HG03460 (cell line): ENCODE data around the gene NR2F1-AS1.

Source experiments
- ATAC-seq: cut with Tn5 transposase; IDR thresholded peaks from one replicate; pipeline ENCODE4 v1.9.1; 2021; ENCODE audit not compliant: unreplicated experiment

The NR2F1-AS1 gene

GRCh38 chr5:93603793-93604643 is 23.0 kb upstream of the NR2F1-AS1 start:
- ATAC-seq: no peak

DNA sequence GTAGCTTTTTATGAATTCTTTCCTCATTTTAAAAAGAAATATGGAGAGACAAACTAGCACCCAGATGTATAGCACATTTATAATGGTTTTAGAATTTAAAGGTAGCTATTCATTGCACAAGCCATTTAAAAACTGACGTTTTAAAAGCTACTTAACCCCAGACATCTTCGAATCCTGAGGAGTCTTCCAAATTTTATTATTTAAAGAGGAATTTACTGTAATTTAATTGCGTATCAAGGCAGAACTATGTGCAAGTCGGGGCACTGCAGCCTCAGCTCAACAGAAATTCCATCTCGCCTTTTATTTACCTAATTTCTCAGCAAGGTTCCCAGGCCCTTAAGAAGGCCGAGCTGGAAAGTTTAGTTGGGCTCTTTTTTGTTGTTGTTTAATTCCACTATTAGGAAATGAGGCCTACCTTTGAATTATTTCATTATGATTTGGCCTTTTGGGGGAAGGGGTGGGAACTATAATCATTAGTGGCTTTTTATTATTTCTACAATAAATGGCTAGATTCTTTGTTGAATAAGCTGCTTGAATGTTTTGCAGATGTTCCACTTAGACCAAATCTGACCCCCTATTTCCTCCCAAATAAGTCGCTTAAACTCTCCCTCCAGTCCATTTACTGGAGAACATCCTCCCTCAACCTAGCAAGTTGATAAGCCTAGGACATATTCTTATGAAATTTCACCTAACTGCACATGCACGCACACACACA is 22.2 kb upstream of the NR2F1-AS1 start:
- ATAC-seq: no peak

- ATAC-seq: no peak
Measured at GRCh38 chr5:93602241-93603077, 21.4 kb upstream of the NR2F1-AS1 start.

GRCh38 chr5:93601802-93602155 is 20.8 kb upstream of the NR2F1-AS1 start:
- no peak for ATAC-seq

GRCh38 chr5:93601071-93601801 is 20.2 kb upstream of the NR2F1-AS1 start:
- ATAC-seq: no peak

- ATAC-seq: no peak
Measured at GRCh38 chr5:93600409-93601070, 19.5 kb upstream of the NR2F1-AS1 start.

DNA sequence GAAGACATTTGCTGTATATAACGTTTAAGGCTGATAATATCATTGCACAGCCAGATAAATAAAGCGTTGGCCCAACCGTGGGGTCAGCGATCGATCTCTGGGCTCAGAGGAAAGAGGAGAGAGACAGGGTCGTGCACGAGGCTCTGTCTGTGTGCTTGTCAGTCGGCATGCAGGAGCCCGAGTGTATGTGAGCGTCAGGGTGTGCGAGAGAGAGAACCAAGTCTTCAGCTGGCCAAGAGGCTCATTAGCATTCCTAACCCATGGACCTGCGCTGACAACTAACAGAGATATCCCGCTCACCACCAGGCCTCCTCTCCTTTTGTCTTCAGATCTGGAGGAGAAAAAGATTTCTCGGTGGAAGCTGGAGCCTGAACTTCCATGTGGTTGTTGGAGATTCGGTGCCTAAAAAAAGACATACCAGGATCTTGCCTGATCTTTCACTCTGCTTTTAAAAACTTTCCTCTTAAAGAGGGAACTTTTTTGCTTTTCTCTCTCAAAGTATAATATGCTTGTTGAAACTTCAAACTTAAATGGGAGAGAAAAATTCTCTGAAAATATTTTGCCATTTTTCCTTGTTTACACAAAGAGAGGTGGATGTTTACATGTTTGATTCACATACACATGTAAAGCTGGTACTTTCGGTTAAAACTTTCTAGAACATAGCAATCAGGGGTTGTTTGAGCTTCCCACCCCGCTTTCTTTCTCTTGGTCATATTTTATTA is 18.5 kb upstream of the NR2F1-AS1 start:
- no peak for ATAC-seq

DNA sequence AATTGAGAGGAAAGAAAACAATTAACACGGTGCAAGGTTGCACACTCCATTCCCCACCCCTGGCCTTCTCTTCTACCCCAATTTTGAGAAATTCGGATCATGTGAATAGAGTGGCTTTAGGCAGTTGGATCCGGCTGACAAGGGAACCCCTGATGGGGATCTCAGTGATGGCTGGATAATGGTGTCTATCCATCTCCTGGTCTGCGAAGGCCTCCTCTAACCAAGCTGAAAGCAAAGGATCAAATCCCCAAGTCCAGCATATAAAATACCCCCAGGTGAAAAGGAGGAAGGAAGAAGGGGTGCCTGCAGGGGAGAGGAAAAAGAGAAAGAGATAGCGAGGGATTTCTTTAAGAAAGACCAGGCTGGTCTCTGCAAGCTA is 18.0 kb upstream of the NR2F1-AS1 start:
- no peak for ATAC-seq

DNA sequence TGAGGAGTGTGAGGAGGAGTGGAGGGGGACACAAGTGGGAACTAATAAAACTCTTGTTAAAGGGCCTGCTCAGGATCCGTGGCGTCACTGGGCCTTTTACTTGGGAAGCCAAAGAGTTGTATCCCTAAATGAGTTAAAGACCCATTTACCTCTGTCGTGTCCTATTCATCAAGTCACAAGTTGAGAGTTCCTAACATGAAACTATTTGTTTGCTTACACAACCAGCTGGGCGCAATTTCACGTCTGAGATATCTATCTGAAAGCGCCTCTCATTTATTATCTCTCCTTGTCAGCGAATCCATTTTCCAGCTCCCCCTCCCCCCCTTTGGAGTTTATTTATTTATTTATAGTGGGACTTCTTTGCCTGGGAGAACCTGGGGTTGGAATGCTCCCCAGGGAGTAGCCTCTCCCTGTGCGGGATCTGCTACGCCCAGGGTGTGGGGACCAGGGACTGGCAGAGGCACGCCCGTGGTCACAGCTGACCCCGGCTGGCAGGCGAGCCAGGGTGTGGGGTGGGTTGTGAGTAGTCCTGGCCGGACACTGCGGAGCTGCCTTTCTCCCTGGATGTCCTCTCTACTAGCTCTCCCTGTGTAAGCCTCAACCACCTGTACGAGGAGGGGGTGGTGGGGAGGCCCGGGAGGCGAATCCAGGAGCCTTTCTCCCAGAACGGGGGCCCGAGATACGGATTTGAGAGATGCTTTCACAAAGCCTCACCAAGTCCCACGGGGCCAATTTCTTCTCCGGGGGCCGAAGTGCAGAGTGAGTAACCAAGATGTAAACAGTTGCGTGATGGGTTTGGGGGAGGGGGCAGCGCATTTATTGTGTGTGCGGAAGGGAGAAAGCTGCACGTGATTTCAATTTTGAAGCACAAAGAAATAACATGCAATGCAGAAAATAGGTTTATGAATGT is 17.3 kb upstream of the NR2F1-AS1 start:
- ATAC-seq: no peak

- no peak for ATAC-seq
Measured at GRCh38 chr5:93596676-93597490, 15.9 kb upstream of the NR2F1-AS1 start.

- ATAC-seq: no peak
Measured at GRCh38 chr5:93596310-93596675, 15.3 kb upstream of the NR2F1-AS1 start.

GRCh38 chr5:93595420-93596147 is 14.6 kb upstream of the NR2F1-AS1 start:
- ATAC-seq: no peak

DNA sequence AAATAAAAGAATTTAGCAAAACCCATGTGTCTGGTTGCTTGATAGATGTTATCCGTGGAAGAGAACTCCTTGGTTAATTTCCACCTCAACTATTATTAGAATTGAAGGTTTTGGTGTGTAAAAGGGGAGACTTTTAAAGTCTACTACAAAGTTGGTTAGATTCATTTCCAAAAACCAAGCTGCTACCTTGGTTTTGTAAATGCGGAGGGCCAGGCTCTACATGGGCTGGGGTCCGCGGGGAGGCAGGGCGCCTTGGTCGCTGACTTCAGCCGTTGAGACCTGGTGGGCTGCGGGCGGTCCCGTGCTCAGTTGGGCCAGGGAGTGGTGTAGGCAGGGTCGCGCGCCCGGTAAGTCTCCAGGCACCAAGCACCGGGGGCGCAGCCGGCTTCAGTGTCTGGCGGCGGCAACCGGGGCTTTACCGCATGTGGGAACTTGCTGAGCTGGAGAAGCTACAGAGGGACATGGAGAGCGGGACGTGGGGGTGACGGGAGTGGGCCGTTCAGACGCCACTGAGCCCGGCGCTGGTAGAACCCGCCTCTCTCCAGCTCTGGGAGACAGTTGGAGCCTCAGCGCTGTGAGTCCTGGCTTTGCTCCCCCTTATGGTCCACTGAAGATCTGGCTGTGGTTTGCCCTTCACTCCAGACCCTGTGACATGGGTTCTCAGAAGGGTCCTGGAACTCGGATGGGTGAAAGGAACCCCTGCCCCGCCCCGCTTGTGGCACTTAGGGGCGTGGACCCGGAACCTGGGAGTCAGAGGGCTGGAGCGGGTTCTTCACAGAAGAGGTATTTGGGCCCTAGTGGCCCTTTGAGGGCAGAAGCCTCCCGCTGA is 13.8 kb upstream of the NR2F1-AS1 start:
- ATAC-seq: no peak

DNA sequence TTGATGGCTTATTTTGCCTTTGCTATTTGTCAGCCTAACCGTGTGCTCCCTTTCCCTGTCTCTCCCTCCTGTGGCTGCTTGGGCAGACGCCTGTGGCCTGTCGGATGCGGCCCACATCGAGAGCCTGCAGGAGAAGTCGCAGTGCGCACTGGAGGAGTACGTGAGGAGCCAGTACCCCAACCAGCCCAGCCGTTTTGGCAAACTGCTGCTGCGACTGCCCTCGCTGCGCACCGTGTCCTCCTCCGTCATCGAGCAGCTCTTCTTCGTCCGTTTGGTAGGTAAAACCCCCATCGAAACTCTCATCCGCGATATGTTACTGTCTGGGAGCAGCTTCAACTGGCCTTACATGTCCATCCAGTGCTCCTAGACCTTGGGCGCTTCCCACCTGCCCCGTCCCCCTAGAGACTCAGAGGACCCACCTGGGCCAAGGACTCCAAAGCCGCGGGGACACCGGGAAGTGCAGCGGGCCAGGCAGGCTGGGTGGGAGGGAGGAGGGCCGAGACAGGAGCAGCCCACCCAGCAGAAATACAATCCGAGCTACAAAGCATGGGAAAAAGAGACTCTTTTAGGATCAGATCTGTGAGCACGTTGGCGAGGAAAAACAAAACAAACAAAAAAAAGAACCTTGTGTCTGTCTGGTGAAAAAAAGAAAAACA is 12.6 kb upstream of the NR2F1-AS1 start:
- ATAC-seq: no peak

- ATAC-seq: no peak
Measured at GRCh38 chr5:93592883-93593282, 11.9 kb upstream of the NR2F1-AS1 start.
